Heart left ventricle (tissue), 16 donors: ENCODE data around the gene CTPS1. TPM values are rescaled to one million over a fixed set of nuclear protein-coding genes. Genes with fewer than 3 reads are reported as not detected.

Experiments
- ATAC-seq, 4 donors: fragments of 200-7000 bp; cut with Tn5 transposase; one replicate each; pipeline ENCODE4 v1.9.1; 2020 to 2022; ENCODE audit warnings: moderate library complexity in 4 of 4, mild to moderate bottlenecking in 3 of 4, moderate number of reproducible peaks in 1 of 4
- DNase-seq, 5 donors: peaks; one replicate each; pipeline ENCODE4 v3.0.0-alpha.2; 2020
- H3K27ac ChIP-seq, 12 donors: fragments of 200-600 bp; sonication (generic) in 4 of 12; one replicate each; pipeline versions ENCODE4 v1.5.0 to v1.8.0; 2016 to 2022; ENCODE audit warnings: mild to moderate bottlenecking in 2 of 12
- H3K27me3 ChIP-seq, 9 donors: fragments of 200-600 bp; sonication (generic) in 2 of 9; one replicate each; pipeline versions ENCODE4 v1.5.1 to v1.8.0; 2016 to 2022; ENCODE audit warnings: mild to moderate bottlenecking in 3 of 9
- H3K36me3 ChIP-seq, 9 donors: fragments of 200-600 bp; sonication (generic) in 2 of 9; one replicate each; pipeline versions ENCODE4 v1.5.0 to v1.8.0; 2018 to 2022; ENCODE audit warnings: mild to moderate bottlenecking in 2 of 9
- H3K4me1 ChIP-seq, 12 donors: fragments of 200-600 bp; sonication (generic) in 4 of 12; one replicate each; pipeline versions ENCODE4 v1.5.0 to v1.8.0; 2016 to 2022; ENCODE audit warnings: mild to moderate bottlenecking in 3 of 12
- H3K4me3 ChIP-seq, 12 donors: fragments of 200-600 bp; sonication (generic) in 4 of 12; one replicate each; pipeline versions ENCODE4 v1.5.0 to v1.8.0; 2017 to 2022; ENCODE audit warnings: mild to moderate bottlenecking in 9 of 12, moderate library complexity in 4 of 12
- H3K9me3 ChIP-seq, 12 donors: fragments of 200-600 bp; sonication (generic) in 4 of 12; one replicate each; pipeline versions ENCODE4 v1.5.0 to v1.8.0; 2016 to 2022; ENCODE audit warnings: mild to moderate bottlenecking in 1 of 12
- POLR2A ChIP-seq, 2 donors: fragments of 450-650 bp; IDR thresholded peaks; one replicate each; pipeline ENCODE4 v1.6.1; 2017; ENCODE audit warnings: antibody characterized with exemption in 2 of 2, mild to moderate bottlenecking in 2 of 2, moderate library complexity in 2 of 2
- WGBS, 4 donors: extraction: QIAGEN DNeasy Blood & Tissue Kit in 2 of 4; methylation state at CpG; one replicate each; pipeline versions ENCODE4 v1.1.5 to v1.1.7; 2013 to 2018; 5-methylcytosine and 5-hydroxymethylcytosine counted together
- intact Hi-C, 10 donors: fragments of 100-400 bp; cut with DNase I; formaldehyde crosslinking; loops; one replicate each; pipeline versions ENCODE4 v1.11.1 to v1.14.2; 2022
- polyA plus RNA-seq, 2 donors: library from polyadenylated mRNA; stranded (reverse); fragments of 200-250 nt; gene quantifications; one replicate each; pipeline ENCODE4 v1.2.3, GENCODE V29; 2013
- total RNA-seq, 9 donors: library from RNA; depleted of rRNA in 2 of 9; stranded (reverse); fragments of >200 nt in 2 of 9; fragmentation: NEBNext Ultra II Directional in 3 of 9; extraction: Animal tissue kit (Norgen Biotek cat#: 25700) in 3 of 9; gene quantifications; one replicate each; pipeline versions ENCODE4 v1.1.0 to v1.2.4, GENCODE V29; 2016 to 2023
- TF ChIP-seq, protein P1 (sequence below), 12 donors: fragments of 200-600 bp; sonication (generic) in 4 of 12; IDR thresholded peaks; one replicate each; pipeline versions ENCODE4 v1.5.0 to v1.8.0; 2018 to 2022; ENCODE audit warnings: antibody characterized with exemption in 12 of 12, mild to moderate bottlenecking in 5 of 12
- donor health status: ischemic (EF 13 %, LVEDD 7.1; RV severe dilation, severe dysfunction).
- donor health status: healthy with polysubstance abuse.
- donor health status: DM: no; HTN: yes; CAD: no.
- donor health status: DM: no; HTN: no; CAD: no.
- donor health status: ischemic (EF 25% LVEDD 6.9; RV normal size, moderate dysfunction).
- donor health status: ischemic (EF 25% LVEDD 5.7; RV mildly dilated, moderate dysfunction).
- donor health status: healthy.
- donor health status: DM: yes; HTN: yes; CAD: no.
- donor health status: ischemic (EF 35%, LVEDD 5.7; RV mildly dilated, moderate dysfunction).
- donor health status: nonischemic (EF 11% LVEDD 7.7; RV severe dilation, severe dysfunction).
- donor health status: DM: yes; HTN: yes; CAD: no.
- donor health status: PGD.
- donor health status: ischemic (EF 29% LVEDD 5.4; RV normal size, mild dysfunction).
- donor health status: nonischemic (EF 23%, LVEDD 6.1; RV moderate dilation, normal function).

CTPS1 gene
- total and polyA plus RNA-seq, 11 donors, result 3.7 to 22.5 (median 7.4) TPM

- intact Hi-C loops, result no loop called here
- Histone ChIP-seq H3K4me1 (peaks cover 0 to 13% (median 3%) of the 10 kb centered on the region in 12 donors), H3K9me3 (no peaks in the 10 kb centered on the region), H3K27ac (no peak overlapping the region), H3K4me3 (no peak overlapping the region), H3K36me3 (peaks cover 0 to 100% (median 83%) of the 10 kb centered on the region in 9 donors), H3K27me3 (no peaks in the 10 kb centered on the region)
- no peak for TF ChIP-seq POLR2A (IDR thresholded peaks at IDR 0.05)
- TF ChIP-seq, protein P1, sequence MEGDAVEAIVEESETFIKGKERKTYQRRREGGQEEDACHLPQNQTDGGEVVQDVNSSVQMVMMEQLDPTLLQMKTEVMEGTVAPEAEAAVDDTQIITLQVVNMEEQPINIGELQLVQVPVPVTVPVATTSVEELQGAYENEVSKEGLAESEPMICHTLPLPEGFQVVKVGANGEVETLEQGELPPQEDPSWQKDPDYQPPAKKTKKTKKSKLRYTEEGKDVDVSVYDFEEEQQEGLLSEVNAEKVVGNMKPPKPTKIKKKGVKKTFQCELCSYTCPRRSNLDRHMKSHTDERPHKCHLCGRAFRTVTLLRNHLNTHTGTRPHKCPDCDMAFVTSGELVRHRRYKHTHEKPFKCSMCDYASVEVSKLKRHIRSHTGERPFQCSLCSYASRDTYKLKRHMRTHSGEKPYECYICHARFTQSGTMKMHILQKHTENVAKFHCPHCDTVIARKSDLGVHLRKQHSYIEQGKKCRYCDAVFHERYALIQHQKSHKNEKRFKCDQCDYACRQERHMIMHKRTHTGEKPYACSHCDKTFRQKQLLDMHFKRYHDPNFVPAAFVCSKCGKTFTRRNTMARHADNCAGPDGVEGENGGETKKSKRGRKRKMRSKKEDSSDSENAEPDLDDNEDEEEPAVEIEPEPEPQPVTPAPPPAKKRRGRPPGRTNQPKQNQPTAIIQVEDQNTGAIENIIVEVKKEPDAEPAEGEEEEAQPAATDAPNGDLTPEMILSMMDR (IDR thresholded peaks at IDR 0.05), result no peak
- no peak for ATAC-seq
- DNase-seq, result no peak
- 89 to 95% (median 90%) methylated on average over 3 of the region's 3 CpGs for WGBS, 4 donors
These were observed 8.8 kb downstream of the CTPS1 start for GRCh38 chr1:40988280-40988679.

- WGBS, 4 donors, result 95 to 98% (median 96%) methylated on average over 5 of the region's 5 CpGs
- no peak overlapping the region for H3K27ac ChIP-seq
- H3K27me3 ChIP-seq, result no peaks in the 10 kb centered on the region
- no peaks in the 10 kb centered on the region for H3K9me3 ChIP-seq
- TF ChIP-seq, protein P1 (IDR thresholded peaks at IDR 0.05), result no peak
- TF ChIP-seq POLR2A (IDR thresholded peaks at IDR 0.05), result no peak
- no peak for DNase-seq
- peaks cover 0 to 13% (median 3%) of the 10 kb centered on the region in 12 donors for H3K4me1 ChIP-seq
- no peak for ATAC-seq
- H3K4me3 ChIP-seq, result no peak overlapping the region
- H3K36me3 ChIP-seq, result peaks cover 0 to 99% (median 82%) of the 10 kb centered on the region in 9 donors
- intact Hi-C loops, result no loop called here
These were observed 9.6 kb downstream of the CTPS1 start for GRCh38 chr1:40989066-40989465.

DNA sequence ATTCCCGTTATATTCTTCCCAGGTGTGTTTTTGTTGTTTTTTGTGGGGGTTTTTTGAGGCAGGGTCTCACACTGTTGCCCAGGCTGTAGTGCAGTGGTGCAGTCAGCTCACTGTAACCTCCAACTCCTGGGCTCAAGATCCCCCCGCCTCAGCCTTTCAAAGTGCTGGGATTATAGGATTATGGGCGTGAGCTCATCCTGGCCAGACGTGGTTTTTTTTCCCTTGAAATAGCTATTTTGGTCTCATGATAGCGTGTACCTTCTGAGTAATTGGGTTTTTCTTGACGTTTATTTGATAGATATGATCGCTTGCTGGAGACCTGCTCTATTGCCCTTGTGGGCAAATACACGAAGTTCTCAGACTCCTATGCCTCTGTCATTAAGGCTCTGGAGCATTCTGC lies 17.6 kb downstream of the CTPS1 start:
- Histone ChIP-seq H3K4me3 (no peak overlapping the region), H3K27me3 (no peaks in the 10 kb centered on the region), H3K36me3 (peaks cover 3 to 99% (median 72%) of the 10 kb centered on the region in 9 donors), H3K27ac (no peak overlapping the region), H3K9me3 (no peaks in the 10 kb centered on the region), H3K4me1 (no peaks in the 10 kb centered on the region)
- intact Hi-C loops, result no loop called here
- DNase-seq (no peak), ATAC-seq (no peak)
- 89 to 95% (median 95%) methylated on average over 8 of the region's 8 CpGs for WGBS, 4 donors
- TF ChIP-seq, protein P1 (IDR thresholded peaks at IDR 0.05), result no peak
- TF ChIP-seq POLR2A (IDR thresholded peaks at IDR 0.05), result no peak

- Histone ChIP-seq H3K36me3 (peaks cover 3 to 98% (median 65%) of the 10 kb centered on the region in 9 donors), H3K27me3 (no peaks in the 10 kb centered on the region), H3K4me1 (peaks cover 0 to 15% (median 9%) of the 10 kb centered on the region in 12 donors), H3K9me3 (no peaks in the 10 kb centered on the region), H3K27ac (no peak overlapping the region), H3K4me3 (no peak overlapping the region)
- WGBS, 4 donors, result 96 to 98% (median 97%) methylated on average over 4 of the region's 4 CpGs
- ATAC-seq (no peak), DNase-seq (no peak)
- no peak for TF ChIP-seq POLR2A (IDR thresholded peaks at IDR 0.05)
- TF ChIP-seq, protein P1 (IDR thresholded peaks at IDR 0.05), result no peak
- intact Hi-C loops, result no loop called here
These were observed 19.2 kb downstream of the CTPS1 start for GRCh38 chr1:40998668-40999067.
